Heart right ventricle (tissue), 16 donors: ENCODE data around the gene EDN2. TPM values are rescaled to one million over a fixed set of nuclear protein-coding genes. Genes with fewer than 3 reads are reported as not detected.
A peak's percentile ranks its signal among the peaks of the same experiment; 100 is the strongest.

Source experiments
- ATAC-seq, 8 donors: fragments of 200-7000 bp; cut with Tn5 transposase; one replicate each; pipeline ENCODE4 v1.9.1; 2020; ENCODE audit warnings: mild to moderate bottlenecking in 8 of 8, moderate library complexity in 8 of 8, moderate number of reproducible peaks in 1 of 8
- DNase-seq, 2 donors: peaks; one replicate each; pipeline ENCODE4 v3.0.0-alpha.2; 2020
- H3K27ac ChIP-seq, 10 donors: fragments of 200-600 bp; sonication (generic) in 2 of 10; one replicate each; pipeline versions ENCODE4 v1.5.0 to v1.8.0; 2020 to 2022; ENCODE audit warnings: mild to moderate bottlenecking in 3 of 10
- H3K27me3 ChIP-seq, 7 donors: fragments of 200-600 bp; one replicate each; pipeline ENCODE4 v1.8.0; 2021 to 2022; ENCODE audit warnings: mild to moderate bottlenecking in 2 of 7
- H3K36me3 ChIP-seq, 9 donors: fragments of 200-600 bp; sonication (generic) in 1 of 9; one replicate each; pipeline versions ENCODE4 v1.5.0 to v1.8.0; 2020 to 2022; ENCODE audit warnings: mild to moderate bottlenecking in 2 of 9
- H3K4me1 ChIP-seq, 9 donors: fragments of 200-600 bp; sonication (generic) in 1 of 9; one replicate each; pipeline versions ENCODE4 v1.5.0 to v1.8.0; 2020 to 2022; ENCODE audit warnings: mild to moderate bottlenecking in 4 of 9
- H3K4me3 ChIP-seq, 10 donors: fragments of 200-600 bp; sonication (generic) in 2 of 10; one replicate each; pipeline versions ENCODE4 v1.5.0 to v1.8.0; 2020 to 2022; ENCODE audit warnings: mild to moderate bottlenecking in 7 of 10, moderate library complexity in 2 of 10
- H3K9me3 ChIP-seq, 11 donors: fragments of 200-600 bp in 10 of 11; sonication (generic) in 2 of 11; one replicate each; pipeline versions ENCODE4 v1.5.0 to v1.8.0; 2013 to 2022; ENCODE audit warnings: mild to moderate bottlenecking in 2 of 11, control low read depth in 1 of 11, moderate library complexity in 1 of 11
- WGBS, 2 donors: extraction: QIAGEN DNeasy Blood & Tissue Kit; methylation state at CpG; one replicate each; pipeline ENCODE4 v1.1.7; 2013; ENCODE audit warnings: inconsistent platforms in 1 of 2; 5-methylcytosine and 5-hydroxymethylcytosine counted together
- intact Hi-C, 10 donors: fragments of 100-400 bp; cut with DNase I; formaldehyde crosslinking; loops; one replicate each; pipeline versions ENCODE4 v1.11.1 to v1.14.2; 2022
- polyA plus RNA-seq, 2 donors: library from polyadenylated mRNA; stranded (reverse); fragments of 200-250 nt; gene quantifications; one replicate each; pipeline ENCODE4 v1.2.3, GENCODE V29; 2013
- total RNA-seq, 10 donors: library from RNA; stranded (reverse); fragmentation: NEBNext Ultra II Directional in 3 of 10; extraction: Animal tissue kit (Norgen Biotek cat#: 25700) in 3 of 10; gene quantifications; one replicate each; pipeline versions ENCODE4 v1.2.1 to v1.2.4, GENCODE V29; 2021 to 2023
- TF ChIP-seq, protein P1 (sequence below), 9 donors: fragments of 200-600 bp; sonication (generic) in 2 of 9; IDR thresholded peaks; one replicate each; pipeline versions ENCODE4 v1.5.0 to v1.8.0; 2021 to 2022; ENCODE audit warnings: antibody characterized with exemption in 9 of 9, mild to moderate bottlenecking in 5 of 9, moderate library complexity in 1 of 9
- donor health status: Arrhythmogenic right ventricular cardiomyopathy.
- donor health status: ischemic (EF 13 %, LVEDD 7.1; RV severe dilation, severe dysfunction).
- donor health status: healthy with polysubstance abuse.
- donor health status: DM: no; HTN: yes; CAD: no.
- donor health status: DM: no; HTN: no; CAD: no.
- donor health status: ischemic (EF 25% LVEDD 6.9; RV normal size, moderate dysfunction).
- donor health status: ischemic (EF 25% LVEDD 5.7; RV mildly dilated, moderate dysfunction).
- donor health status: healthy.
- donor health status: DM: yes; HTN: yes; CAD: no.
- donor health status: Ischemic cardiomyopathy.
- donor health status: ischemic (EF 35%, LVEDD 5.7; RV mildly dilated, moderate dysfunction).
- donor health status: nonischemic (EF 11% LVEDD 7.7; RV severe dilation, severe dysfunction).
- donor health status: DM: yes; HTN: yes; CAD: no.
- donor health status: PGD.
- donor health status: ischemic (EF 29% LVEDD 5.4; RV normal size, mild dysfunction).
- donor health status: nonischemic (EF 23%, LVEDD 6.1; RV moderate dilation, normal function).

Gene EDN2
- total and polyA plus RNA-seq, 12 donors: 0.30 to 8.5 (median 1.0) TPM; not detected in 5

DNA sequence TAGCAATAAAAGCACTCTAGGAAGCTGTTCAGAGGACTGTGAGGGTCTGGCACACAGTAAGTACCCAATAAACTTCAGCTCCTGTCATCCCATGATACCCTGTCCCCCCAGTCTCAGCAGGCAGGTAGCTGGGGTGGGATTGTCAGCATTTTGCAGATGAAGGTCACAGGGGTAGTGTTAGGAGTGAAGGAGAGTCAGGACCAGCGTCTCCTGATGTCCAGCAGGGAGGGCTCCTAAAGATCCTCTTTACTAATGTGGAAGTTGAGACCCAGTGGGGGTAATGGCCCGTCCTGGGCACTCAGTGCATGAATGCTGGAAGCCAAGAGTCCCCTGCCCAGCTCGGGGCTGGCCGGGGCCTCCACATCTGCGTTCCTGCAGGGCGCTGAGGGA, 31.3 kb upstream of the EDN2 start:
- H3K9me3 ChIP-seq: no peaks in the 10 kb centered on the region
- ATAC-seq: no peak
- WGBS, 2 donors: 10 to 12% methylated on average over 6 of the region's 6 CpGs
- no peaks in the 10 kb centered on the region for H3K27me3 ChIP-seq
- peak overlapping the region in 5 of 10 donors; percentile 48 to 58 (median 56) for H3K4me3 ChIP-seq
- TF ChIP-seq, protein P1, sequence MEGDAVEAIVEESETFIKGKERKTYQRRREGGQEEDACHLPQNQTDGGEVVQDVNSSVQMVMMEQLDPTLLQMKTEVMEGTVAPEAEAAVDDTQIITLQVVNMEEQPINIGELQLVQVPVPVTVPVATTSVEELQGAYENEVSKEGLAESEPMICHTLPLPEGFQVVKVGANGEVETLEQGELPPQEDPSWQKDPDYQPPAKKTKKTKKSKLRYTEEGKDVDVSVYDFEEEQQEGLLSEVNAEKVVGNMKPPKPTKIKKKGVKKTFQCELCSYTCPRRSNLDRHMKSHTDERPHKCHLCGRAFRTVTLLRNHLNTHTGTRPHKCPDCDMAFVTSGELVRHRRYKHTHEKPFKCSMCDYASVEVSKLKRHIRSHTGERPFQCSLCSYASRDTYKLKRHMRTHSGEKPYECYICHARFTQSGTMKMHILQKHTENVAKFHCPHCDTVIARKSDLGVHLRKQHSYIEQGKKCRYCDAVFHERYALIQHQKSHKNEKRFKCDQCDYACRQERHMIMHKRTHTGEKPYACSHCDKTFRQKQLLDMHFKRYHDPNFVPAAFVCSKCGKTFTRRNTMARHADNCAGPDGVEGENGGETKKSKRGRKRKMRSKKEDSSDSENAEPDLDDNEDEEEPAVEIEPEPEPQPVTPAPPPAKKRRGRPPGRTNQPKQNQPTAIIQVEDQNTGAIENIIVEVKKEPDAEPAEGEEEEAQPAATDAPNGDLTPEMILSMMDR (IDR thresholded peaks at IDR 0.05): no peak
- intact Hi-C loops: loop anchor here in 3 of 10 donors (2.0 to 5.0 kb wide), 5 partner anchors 19 to 247 kb away; no protein-coding TSS in a partner anchor
- peak overlapping the region in 1 of 10 donors; percentile 12 for H3K27ac ChIP-seq
- no peak for DNase-seq
- peaks cover 0 to 28% (median 0%) of the 10 kb centered on the region in 9 donors for H3K36me3 ChIP-seq
- peaks cover 16 to 38% (median 22%) of the 10 kb centered on the region in 9 donors for H3K4me1 ChIP-seq

DNA sequence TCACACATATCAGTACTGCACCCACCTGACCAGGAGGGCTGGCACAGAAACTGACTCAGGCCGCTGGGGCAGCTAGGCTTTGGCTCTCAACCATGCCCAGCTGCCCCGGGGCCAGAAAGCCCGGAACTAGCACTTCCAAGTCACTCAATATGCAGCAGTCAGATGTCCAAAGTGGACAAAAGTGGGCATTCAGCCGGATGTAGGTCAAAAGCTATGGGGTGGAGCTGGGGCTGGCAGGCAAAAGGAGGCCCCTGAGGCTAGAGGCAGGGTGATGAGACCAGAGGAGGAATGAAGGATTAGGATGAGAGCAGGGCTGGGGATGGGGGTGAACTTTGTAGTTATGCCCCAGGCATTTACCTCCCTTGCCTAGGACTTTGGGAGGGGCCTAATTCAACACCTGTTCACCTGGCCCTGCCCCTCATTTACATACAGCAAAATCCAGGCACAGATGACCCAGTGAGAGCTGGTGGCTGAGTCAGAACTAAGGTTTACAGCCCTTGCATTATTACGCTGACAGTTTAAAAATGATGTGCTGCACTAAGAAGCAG, 30.7 kb upstream of the EDN2 start:
- peak overlapping the region in 1 of 10 donors; percentile 12 for H3K27ac ChIP-seq
- intact Hi-C loops: loop anchor here in 2 of 10 donors (5.0 kb wide), 3 partner anchors 42 to 83 kb away; no protein-coding TSS in a partner anchor
- no peaks in the 10 kb centered on the region for H3K27me3 ChIP-seq
- TF ChIP-seq, protein P1 (IDR thresholded peaks at IDR 0.05): no peak
- H3K9me3 ChIP-seq: no peaks in the 10 kb centered on the region
- H3K36me3 ChIP-seq: peaks cover 0 to 32% (median 0%) of the 10 kb centered on the region in 9 donors
- WGBS, 2 donors: 58 to 68% methylated on average over 5 of the region's 5 CpGs
- peak in 3 of 8 donors; percentile 5 to 36 (median 12) for ATAC-seq
- H3K4me1 ChIP-seq: peaks cover 16 to 38% (median 22%) of the 10 kb centered on the region in 9 donors
- H3K4me3 ChIP-seq: no peak overlapping the region
- no peak for DNase-seq

DNA sequence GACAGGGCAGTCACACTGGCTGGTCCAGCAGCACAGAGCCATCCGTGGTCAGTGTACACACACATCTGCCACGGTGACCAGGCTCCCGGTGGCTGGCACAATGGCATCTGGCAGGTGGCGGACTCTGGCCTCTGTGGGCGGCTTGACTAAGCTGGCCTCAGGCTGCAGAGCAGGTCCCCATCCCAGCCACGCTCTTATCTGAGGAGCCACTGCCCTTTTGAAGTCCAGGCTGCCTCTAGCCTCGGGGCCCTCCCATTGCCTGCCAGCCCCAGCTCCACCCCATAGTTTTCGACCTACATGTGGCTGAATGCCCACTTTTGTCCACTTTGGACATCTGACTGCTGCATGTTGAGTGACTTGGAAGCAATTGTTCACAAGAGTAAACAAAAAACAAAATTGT, 29.9 kb upstream of the EDN2 start:
- intact Hi-C loops: no loop called here
- TF ChIP-seq, protein P1 (IDR thresholded peaks at IDR 0.05): no peak
- peaks cover 0 to 32% (median 0%) of the 10 kb centered on the region in 9 donors for H3K36me3 ChIP-seq
- H3K4me3 ChIP-seq: no peak overlapping the region
- H3K27ac ChIP-seq: no peak overlapping the region
- no peak for DNase-seq
- WGBS, 2 donors: 71 to 78% methylated on average over 8 of the region's 8 CpGs
- no peaks in the 10 kb centered on the region for H3K27me3 ChIP-seq
- peaks cover 16 to 38% (median 22%) of the 10 kb centered on the region in 9 donors for H3K4me1 ChIP-seq
- no peak for ATAC-seq
- no peaks in the 10 kb centered on the region for H3K9me3 ChIP-seq

DNA sequence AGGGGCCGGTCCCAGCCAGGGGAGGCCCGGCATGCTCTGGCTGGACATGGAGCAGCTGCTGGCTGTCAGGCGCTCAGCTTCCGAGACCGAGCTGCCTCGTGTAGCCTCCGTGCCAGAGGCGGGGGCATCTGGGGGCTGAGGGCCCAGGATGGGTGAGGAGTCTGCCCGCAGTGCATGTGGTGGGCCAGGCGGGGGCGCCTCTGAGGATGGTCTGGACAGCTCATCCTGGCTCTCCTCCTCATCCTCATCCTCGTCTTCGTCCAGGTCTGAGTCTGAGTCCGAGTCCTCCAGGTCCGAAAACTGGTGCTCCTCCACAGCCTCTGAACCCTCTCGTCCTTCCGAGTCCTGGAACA, 28.9 kb upstream of the EDN2 start:
- H3K9me3 ChIP-seq: no peaks in the 10 kb centered on the region
- intact Hi-C loops: no loop called here
- no peak overlapping the region for H3K27ac ChIP-seq
- no peak for ATAC-seq
- TF ChIP-seq, protein P1 (IDR thresholded peaks at IDR 0.05): peak in 5 of 9 donors; percentile 27 to 55 (median 31)
- H3K36me3 ChIP-seq: peaks cover 0 to 32% (median 0%) of the 10 kb centered on the region in 9 donors
- H3K4me1 ChIP-seq: peaks cover 16 to 38% (median 22%) of the 10 kb centered on the region in 9 donors
- H3K27me3 ChIP-seq: no peaks in the 10 kb centered on the region
- no peak overlapping the region for H3K4me3 ChIP-seq
- WGBS, 2 donors: 83 to 89% methylated on average over 17 of the region's 17 CpGs
- DNase-seq: no peak
